Astrocyte of the spinal cord (primary cell): ENCODE data around the gene LINGO4.

Source experiments
- DNase-seq: peaks from one replicate; pipeline ENCODE4 v3.0.0; 2011; ENCODE audit warnings: low read depth, low spot score
- H3K4me3 ChIP-seq: 2 replicates; pipeline ENCODE4 v1.5.1; 2011; ENCODE audit warnings: low read depth, mild to moderate bottlenecking, low read length, moderate library complexity
- CTCF ChIP-seq: IDR thresholded peaks from 2 replicates; pipeline ENCODE4 v1.5.1; 2012; ENCODE audit warnings: low read depth, mild to moderate bottlenecking, low read length, inconsistent platforms
- in situ Hi-C: cut with HindIII; loops from 2 replicates; pipeline ENCODE4 v1.10.0; 2017; ENCODE audit warnings: low sequenced_read_pairs

Gene LINGO4

GRCh38 chr1:151805066-151805820 lies at the start of gene LINGO4:
TSS of gene LINGO4 (minus strand) at chr1:151805419. CDS start at chr1:151802704, 2,715 bp downstream.
- in situ Hi-C loops: no loop called here
- no peak for TF ChIP-seq CTCF
- no peak for DNase-seq
- no peak within 1 kb of the TSS for H3K4me3 ChIP-seq

- no peak for TF ChIP-seq CTCF
- DNase-seq: no peak
- in situ Hi-C loops: no loop called here
- H3K4me3 ChIP-seq: no peak overlapping the region
These were observed 49.4 kb upstream of the LINGO4 start for GRCh38 chr1:151854658-151855057.

- no peak within 1 kb of the TSS for H3K4me3 ChIP-seq
- in situ Hi-C loops: no loop called here
- DNase-seq: no peak
- no peak for TF ChIP-seq CTCF
These were observed 48.3 kb upstream of the LINGO4 start, which contains the start of gene THEM5 for GRCh38 chr1:151853411-151853943. TSS of gene THEM5 (minus strand) at chr1:151853712. CDS start at chr1:151853565, 147 bp downstream.

- in situ Hi-C loops: no loop called here
- no peak for DNase-seq
- TF ChIP-seq CTCF: no peak
- no peak overlapping the region for H3K4me3 ChIP-seq
These were observed 47.5 kb upstream of the LINGO4 start for GRCh38 chr1:151852733-151853132.

- no peak overlapping the region for H3K4me3 ChIP-seq
- in situ Hi-C loops: no loop called here
- TF ChIP-seq CTCF: no peak
- no peak for DNase-seq
These were observed 46.7 kb upstream of the LINGO4 start for GRCh38 chr1:151851886-151852285.

GRCh38 chr1:151849871-151850270 lies 44.7 kb upstream of the LINGO4 start:
- no peak for TF ChIP-seq CTCF
- H3K4me3 ChIP-seq: no peak overlapping the region
- in situ Hi-C loops: no loop called here
- no peak for DNase-seq
